Mesothelial cell of epicardium (in vitro differentiated cells): ENCODE results near the gene ADAM15. TPM values are rescaled to one million over a fixed set of nuclear protein-coding genes. Genes with fewer than 3 reads are reported as not detected.

Source experiments
- DNase-seq, 2 experiments: peaks; one replicate each; pipeline ENCODE4 v3.0.0; 2021; ENCODE audit warnings: low spot score in 2 of 2; ENCODE audit not compliant: unreplicated experiment in 2 of 2
- H3K27ac Mint-ChIP-seq: 2 replicates; pipeline ENCODE4 v1.8.0; 2021; ENCODE audit warnings: mixed read lengths
- H3K27me3 Mint-ChIP-seq: 2 replicates; pipeline ENCODE4 v1.8.0; 2021; ENCODE audit warnings: low read depth, mixed read lengths
- H3K36me3 Mint-ChIP-seq: 2 replicates; pipeline ENCODE4 v1.8.0; 2021; ENCODE audit warnings: mixed read lengths
- H3K4me1 Mint-ChIP-seq: 2 replicates; pipeline ENCODE4 v1.8.0; 2021; ENCODE audit warnings: mixed read lengths
- H3K4me3 Mint-ChIP-seq: 2 replicates; pipeline ENCODE4 v1.8.0; 2021; ENCODE audit warnings: mild to moderate bottlenecking, moderate library complexity, mixed read lengths
- H3K9me3 Mint-ChIP-seq: 2 replicates; pipeline ENCODE4 v1.8.0; 2021; ENCODE audit warnings: mixed read lengths
- CTCF ChIP-seq: fragments of 200-600 bp; sonication (generic); IDR thresholded peaks from one replicate; pipeline ENCODE4 v1.5.0; 2021; ENCODE audit warnings: antibody characterized with exemption; ENCODE audit not compliant: unreplicated experiment
- total RNA-seq: library from RNA; stranded (reverse); gene quantifications from 3 replicates; pipeline ENCODE4 v1.2.1, GENCODE V29; 2021

The ADAM15 gene
- total RNA-seq, 1 donor from 2014 or later: 36.1 TPM

DNA sequence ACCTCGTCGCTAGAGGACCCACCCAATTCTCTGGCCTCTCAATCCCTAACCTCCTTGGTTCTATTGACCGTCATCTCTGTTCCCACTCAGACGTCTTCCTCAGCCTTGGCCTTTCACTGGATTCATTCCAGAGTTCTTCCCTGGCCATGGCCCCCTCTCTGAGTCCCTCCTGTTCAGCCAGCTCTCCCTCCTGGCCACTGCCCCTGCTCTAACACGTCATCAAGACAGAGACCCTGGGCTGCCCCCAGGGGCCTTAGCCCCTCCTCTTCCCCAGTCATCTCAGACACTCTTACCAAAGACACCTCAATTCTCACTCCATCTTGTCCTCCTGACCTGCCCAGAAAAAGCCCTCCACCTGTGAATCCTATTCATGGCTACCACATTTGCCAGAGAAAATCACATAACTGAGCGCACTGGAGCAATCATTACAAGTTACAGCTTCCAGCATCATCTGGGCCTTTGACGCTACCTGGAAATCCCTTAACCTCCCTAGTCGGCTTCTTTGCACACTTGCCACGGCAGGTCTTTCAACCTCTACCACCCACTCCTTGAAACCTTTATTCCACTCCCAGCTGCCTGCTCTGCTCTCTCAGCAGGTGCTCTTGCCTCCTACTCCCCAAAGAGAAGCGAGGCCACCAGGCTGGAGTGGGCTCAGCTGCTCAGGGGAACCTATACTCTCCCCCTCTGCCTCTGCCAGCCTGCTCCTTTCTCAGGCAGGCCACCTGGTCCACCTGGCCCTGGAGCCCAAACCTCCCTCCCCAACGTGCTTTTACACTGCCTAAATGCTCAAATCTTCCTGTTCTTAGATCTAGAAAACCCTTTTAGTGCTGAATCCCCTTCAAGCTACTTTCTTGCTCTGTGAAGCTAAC, 31.5 kb upstream of the ADAM15 start:
- H3K9me3 Mint-ChIP-seq: no peaks in the 10 kb centered on the region
- H3K4me3 Mint-ChIP-seq: no peak overlapping the region
- H3K27me3 Mint-ChIP-seq: no peaks in the 10 kb centered on the region
- H3K4me1 Mint-ChIP-seq: peaks cover 14% of the 10 kb centered on the region
- no peaks in the 10 kb centered on the region for H3K36me3 Mint-ChIP-seq
- peak overlapping the region; percentile 17 for H3K27ac Mint-ChIP-seq
- no peak for TF ChIP-seq CTCF
- DNase-seq: no peak

DNA sequence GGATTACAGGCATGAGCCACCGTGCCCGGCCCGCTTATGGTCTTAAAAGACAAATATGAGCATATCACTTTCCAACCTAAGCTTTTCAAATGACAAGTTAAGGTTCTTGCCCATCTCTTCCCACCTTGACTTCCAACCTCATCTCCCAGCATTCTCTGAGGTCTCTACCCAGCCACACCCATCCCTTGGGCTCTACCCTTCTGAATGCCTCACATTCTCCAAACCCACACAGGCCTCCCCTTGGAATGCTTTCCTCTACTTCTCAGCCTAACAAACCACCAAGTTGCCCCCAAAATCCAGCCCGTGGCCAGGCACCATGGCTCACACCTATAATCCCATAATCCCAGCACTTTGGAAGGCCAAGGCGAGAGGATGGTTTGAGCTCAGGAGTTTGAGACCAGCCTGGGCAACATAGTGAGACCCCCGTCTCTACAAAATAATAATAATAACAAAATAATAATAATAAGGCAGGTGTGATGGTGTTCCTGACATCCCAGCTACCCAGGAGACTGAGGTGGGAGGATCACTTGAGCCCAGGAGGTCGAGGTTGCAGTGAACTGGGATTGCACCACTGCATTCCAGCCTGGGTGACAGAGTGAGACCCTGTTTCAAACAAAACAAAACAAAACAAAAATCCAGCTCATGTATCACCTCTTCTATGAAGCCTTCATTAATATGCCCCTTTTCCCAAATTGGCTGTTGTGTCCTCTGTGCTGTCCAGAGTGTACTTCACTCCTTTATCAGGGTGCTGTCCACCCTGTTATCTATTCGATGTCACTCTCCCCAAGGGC, 28.8 kb upstream of the ADAM15 start:
- H3K27ac Mint-ChIP-seq: no peak overlapping the region
- H3K36me3 Mint-ChIP-seq: no peaks in the 10 kb centered on the region
- TF ChIP-seq CTCF: no peak
- H3K4me3 Mint-ChIP-seq: no peak overlapping the region
- no peaks in the 10 kb centered on the region for H3K27me3 Mint-ChIP-seq
- no peaks in the 10 kb centered on the region for H3K9me3 Mint-ChIP-seq
- DNase-seq: no peak
- H3K4me1 Mint-ChIP-seq: peaks cover 14% of the 10 kb centered on the region

- H3K4me1 Mint-ChIP-seq: peaks cover 13% of the 10 kb centered on the region
- H3K36me3 Mint-ChIP-seq: no peaks in the 10 kb centered on the region
- no peaks in the 10 kb centered on the region for H3K27me3 Mint-ChIP-seq
- no peak for TF ChIP-seq CTCF
- H3K27ac Mint-ChIP-seq: no peak overlapping the region
- DNase-seq: no peak
- H3K9me3 Mint-ChIP-seq: no peaks in the 10 kb centered on the region
- H3K4me3 Mint-ChIP-seq: no peak overlapping the region
Measured at GRCh38 chr1:155022927-155023236, 28.2 kb upstream of the ADAM15 start.

DNA sequence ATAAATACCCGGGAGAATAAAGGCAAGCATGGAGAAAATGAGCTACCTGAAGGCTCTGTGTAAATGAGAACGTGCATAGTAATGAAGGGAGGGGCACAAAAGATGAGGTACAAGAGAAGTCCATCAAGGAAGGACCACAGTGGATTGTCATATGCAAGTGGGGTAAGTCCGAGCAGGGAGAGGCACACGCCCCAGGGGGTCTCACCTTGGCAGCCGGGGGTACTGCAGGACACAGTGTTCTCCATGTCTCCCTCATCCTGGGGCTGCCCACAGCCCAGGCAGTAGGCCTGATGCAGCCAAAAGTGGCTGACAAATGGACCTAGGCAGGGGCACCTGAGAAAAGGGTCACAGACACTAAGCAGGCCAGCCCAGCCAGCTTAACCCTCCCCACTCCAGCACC, 27.5 kb upstream of the ADAM15 start:
- Mint-ChIP-seq H3K4me3 (no peak overlapping the region), H3K27me3 (no peaks in the 10 kb centered on the region), H3K27ac (no peak overlapping the region), H3K36me3 (no peaks in the 10 kb centered on the region), H3K4me1 (peaks cover 11% of the 10 kb centered on the region), H3K9me3 (no peaks in the 10 kb centered on the region)
- DNase-seq: no peak
- no peak for TF ChIP-seq CTCF

DNA sequence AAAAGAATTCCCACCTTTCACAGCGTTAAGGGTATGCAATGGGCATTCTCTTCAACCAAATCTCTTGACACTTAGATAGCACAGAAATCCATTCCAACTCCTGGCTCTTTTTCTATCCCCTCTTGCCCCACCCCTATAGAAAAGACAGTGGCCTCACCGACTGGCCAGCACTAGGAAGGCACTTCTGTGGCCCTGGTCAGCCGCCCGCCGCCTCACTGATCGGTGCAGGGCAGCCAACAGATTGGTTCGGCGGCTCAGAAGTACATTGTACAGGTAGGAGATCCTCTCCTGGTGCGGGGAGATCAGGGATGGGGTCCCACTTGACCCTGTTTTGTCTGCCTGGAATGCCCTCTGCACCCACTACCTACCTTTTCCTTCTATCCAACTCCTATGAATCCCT, 26.8 kb upstream of the ADAM15 start:
- peaks cover 10% of the 10 kb centered on the region for H3K4me1 Mint-ChIP-seq
- no peak overlapping the region for H3K4me3 Mint-ChIP-seq
- no peak for DNase-seq
- H3K27ac Mint-ChIP-seq: no peak overlapping the region
- no peak for TF ChIP-seq CTCF
- no peaks in the 10 kb centered on the region for H3K27me3 Mint-ChIP-seq
- H3K9me3 Mint-ChIP-seq: no peaks in the 10 kb centered on the region
- H3K36me3 Mint-ChIP-seq: no peaks in the 10 kb centered on the region
